HAP-1 (cell line): ENCODE results near the gene PRPSAP2.

ENCODE experiments used
- DNase-seq, 2 experiments: peaks; one replicate each; pipeline ENCODE4 v3.0.0-alpha.2; 2016 to 2020; ENCODE audit warnings: low spot score in 2 of 2
- H3K27me3 ChIP-seq: fragments of 250-450 bp; sonication (Bioruptor Pico); 2 replicates; pipeline ENCODE4 v1.5.1; 2020; ENCODE audit warnings: low read depth, mild to moderate bottlenecking, moderate library complexity
- H3K36me3 ChIP-seq: fragments of 250-450 bp; sonication (Bioruptor Pico); replicated peaks from 2 replicates; pipeline ENCODE4 v1.5.1; 2020; ENCODE audit warnings: mild to moderate bottlenecking
- H3K4me1 ChIP-seq: fragments of 250-450 bp; sonication (Bioruptor Pico); 2 replicates; pipeline ENCODE4 v1.5.1; 2020; ENCODE audit warnings: mild to moderate bottlenecking
- H3K4me3 ChIP-seq: fragments of 250-450 bp; sonication (Bioruptor Pico); 2 replicates; pipeline ENCODE4 v1.5.1; 2020; ENCODE audit warnings: mild to moderate bottlenecking, moderate library complexity
- H3K9me3 ChIP-seq: fragments of 250-450 bp; sonication (Bioruptor Pico); 2 replicates; pipeline ENCODE4 v1.5.1; 2020; ENCODE audit warnings: mild to moderate bottlenecking, moderate library complexity
- in situ Hi-C: fragments of 300-500 bp; cut with MboI; formaldehyde crosslinking; loops from 3 replicates; pipeline ENCODE4 v1.14.3; 2020; ENCODE audit warnings: low sequenced_read_pairs, inconsistent platforms, mixed read lengths

Gene PRPSAP2

GRCh38 chr17:18978050-18978449 lies 120.1 kb downstream of the PRPSAP2 start:
- Histone ChIP-seq H3K9me3 (no peaks in the 10 kb centered on the region), H3K27me3 (no peaks in the 10 kb centered on the region), H3K4me1 (no peaks in the 10 kb centered on the region), H3K4me3 (no peak overlapping the region), H3K36me3 (no peaks in the 10 kb centered on the region)
- no peak for DNase-seq
- in situ Hi-C loops = loop anchor here (5.0 to 25.0 kb wide), 2 partner anchors 51 to 659 kb away; partner anchors contain the start of gene ALDH3A2

DNA sequence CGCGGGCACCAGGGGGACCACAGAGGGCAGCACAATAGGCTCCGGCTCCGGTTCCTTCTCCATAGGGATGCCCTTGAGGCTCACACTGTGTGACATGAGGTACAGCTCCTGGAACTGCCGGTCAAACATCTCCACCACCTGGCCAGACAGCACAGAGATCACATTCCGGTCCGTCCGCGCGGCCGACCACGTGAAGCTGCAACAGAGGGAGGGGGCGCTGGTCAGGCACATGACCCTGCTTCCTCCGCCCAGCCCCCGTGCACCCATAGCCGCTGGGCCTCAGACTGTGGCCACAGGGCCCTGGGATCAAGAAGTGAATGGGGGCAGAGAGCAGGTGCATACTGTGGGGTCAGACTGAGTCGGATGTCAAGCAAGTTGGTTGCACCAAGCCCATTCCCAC lies 120.7 kb downstream of the PRPSAP2 start:
- no peak for DNase-seq
- Histone ChIP-seq H3K27me3 (no peaks in the 10 kb centered on the region), H3K9me3 (no peaks in the 10 kb centered on the region), H3K4me1 (no peaks in the 10 kb centered on the region), H3K4me3 (no peak overlapping the region), H3K36me3 (no peaks in the 10 kb centered on the region)
- in situ Hi-C loops = loop anchor here (5.0 to 25.0 kb wide), 2 partner anchors 51 to 659 kb away; partner anchors contain the start of gene ALDH3A2
